Mesenchymal stem cell (in vitro differentiated cells and primary cell): ENCODE data around the gene FBXO27.
"Not testable (repeated sequence)": the region's sequence is repeated elsewhere in the genome, so short reads cannot be mapped to it uniquely, and the experiment has no call there.

ENCODE experiments used
- DNase-seq: peaks from one replicate; pipeline ENCODE4 v3.0.0-alpha.2; 2013
- H2AFZ ChIP-seq: one replicate; pipeline ENCODE4 v1.6.1; 2013; ENCODE audit warnings: low read depth, mild to moderate bottlenecking, control low read depth, inconsistent platforms, low read length, moderate library complexity
- H2AK5ac ChIP-seq: 2 replicates; pipeline ENCODE4 v1.6.1; 2013; ENCODE audit warnings: low read length, moderate library complexity, mild to moderate bottlenecking, inconsistent platforms; ENCODE audit not compliant: severe bottlenecking
- H2BK120ac ChIP-seq: one replicate; pipeline ENCODE4 v1.6.1; 2013; ENCODE audit warnings: low read depth, mild to moderate bottlenecking, inconsistent platforms, low read length, moderate library complexity
- H2BK12ac ChIP-seq, 2 experiments: one replicate each; pipeline ENCODE4 v1.6.1; 2013; ENCODE audit warnings: inconsistent platforms in 2 of 2, low read length in 2 of 2, mild to moderate bottlenecking in 2 of 2, moderate library complexity in 2 of 2, control low read depth in 1 of 2
- H2BK15ac ChIP-seq: one replicate; pipeline ENCODE4 v1.6.1; 2013; ENCODE audit warnings: mild to moderate bottlenecking, low read depth, inconsistent platforms; ENCODE audit not compliant: poor library complexity, severe bottlenecking
- H2BK5ac ChIP-seq: 2 replicates; pipeline ENCODE4 v1.6.1; 2013; ENCODE audit warnings: low read depth, mild to moderate bottlenecking, low read length, control low read depth, inconsistent platforms; ENCODE audit not compliant: poor library complexity, severe bottlenecking
- H3K14ac ChIP-seq, 2 experiments: one replicate each; pipeline ENCODE4 v1.6.1; 2013; ENCODE audit warnings: inconsistent platforms in 2 of 2, low read length in 2 of 2, control low read depth in 1 of 2, mild to moderate bottlenecking in 1 of 2, moderate library complexity in 1 of 2
- H3K18ac ChIP-seq, 2 experiments: one replicate each; pipeline ENCODE4 v1.6.1; 2013; ENCODE audit warnings: inconsistent platforms in 2 of 2, low read length in 2 of 2, control low read depth in 1 of 2, low read depth in 1 of 2, mild to moderate bottlenecking in 1 of 2
- H3K23ac ChIP-seq, 2 experiments: one replicate each; pipeline ENCODE4 v1.6.1; 2013; ENCODE audit warnings: inconsistent platforms in 2 of 2, low read length in 2 of 2, mild to moderate bottlenecking in 2 of 2, moderate library complexity in 2 of 2, control low read depth in 1 of 2
- H3K27ac ChIP-seq: 2 replicates; pipeline ENCODE4 v1.5.1; 2013; ENCODE audit warnings: mild to moderate bottlenecking, moderate library complexity, low read length, control low read depth, inconsistent platforms; ENCODE audit not compliant: poor library complexity, severe bottlenecking
- H3K27me3 ChIP-seq, 2 experiments: 2 replicates each; pipeline versions ENCODE4 v1.6.1 to v1.7.0; 2013; ENCODE audit warnings: low read length in 2 of 2, mild to moderate bottlenecking in 2 of 2, moderate library complexity in 2 of 2, control low read depth in 1 of 2, inconsistent platforms in 1 of 2; ENCODE audit not compliant: control insufficient read depth in 1 of 2, insufficient read depth in 1 of 2
- H3K36me3 ChIP-seq, 2 experiments: 2 replicates each; pipeline versions ENCODE4 v1.6.1 to v1.7.0; 2013; ENCODE audit warnings: low read length in 2 of 2, control low read depth in 1 of 2, inconsistent platforms in 1 of 2, low read depth in 1 of 2, mild to moderate bottlenecking in 1 of 2; ENCODE audit not compliant: insufficient read depth in 2 of 2, control insufficient read depth in 1 of 2
- H3K4ac ChIP-seq, 2 experiments: one replicate each; pipeline ENCODE4 v1.6.1; 2013; ENCODE audit warnings: inconsistent platforms in 2 of 2, low read length in 2 of 2, mild to moderate bottlenecking in 2 of 2, moderate library complexity in 2 of 2, control low read depth in 1 of 2, low read depth in 1 of 2
- H3K4me1 ChIP-seq: 2 replicates; pipeline ENCODE4 v1.6.1; 2013; ENCODE audit warnings: low read depth, low read length, control low read depth; ENCODE audit not compliant: control insufficient read depth, insufficient read depth
- H3K4me2 ChIP-seq: 2 replicates; pipeline ENCODE4 v1.6.1; 2013; ENCODE audit warnings: low read length, mild to moderate bottlenecking, inconsistent platforms; ENCODE audit not compliant: poor library complexity, severe bottlenecking
- H3K4me3 ChIP-seq, 2 experiments: 2 replicates each; pipeline versions ENCODE4 v1.5.1 to v1.7.0; 2013; ENCODE audit warnings: low read length in 2 of 2, mild to moderate bottlenecking in 2 of 2, control low read depth in 1 of 2, low read depth in 1 of 2; ENCODE audit not compliant: insufficient read depth in 1 of 2
- H3K79me1 ChIP-seq: replicated peaks from 2 replicates; pipeline ENCODE4 v1.6.1; 2013; ENCODE audit warnings: mild to moderate bottlenecking, control low read depth, low read length, inconsistent platforms; ENCODE audit not compliant: poor library complexity, severe bottlenecking
- H3K9ac ChIP-seq: 2 replicates; pipeline ENCODE4 v1.7.0; 2013; ENCODE audit warnings: mild to moderate bottlenecking, low read length, moderate library complexity
- H3K9me3 ChIP-seq: 2 replicates; pipeline ENCODE4 v1.7.0; 2013; ENCODE audit warnings: mild to moderate bottlenecking, low read length; ENCODE audit not compliant: control insufficient read depth
- H4K8ac ChIP-seq: one replicate; pipeline ENCODE4 v1.6.1; 2013; ENCODE audit warnings: inconsistent platforms, mild to moderate bottlenecking, low read length, moderate library complexity
- H4K91ac ChIP-seq: one replicate; pipeline ENCODE4 v1.6.1; 2013; ENCODE audit warnings: mild to moderate bottlenecking, low read length, inconsistent platforms
- WGBS: methylation state at CpG from one replicate; pipeline ENCODE4 v1.1.7; 2013; ENCODE audit warnings: mixed read lengths; 5-methylcytosine and 5-hydroxymethylcytosine counted together

FBXO27 gene

GRCh38 chr19:38993271-38993670, 39.1 kb downstream of the FBXO27 start:
- no peak overlapping the region for H3K4me3 ChIP-seq
- H2AFZ ChIP-seq = no peak overlapping the region
- no peak overlapping the region for H3K23ac ChIP-seq
- H3K9me3 ChIP-seq = no peaks in the 10 kb centered on the region
- peaks cover 13% of the 10 kb centered on the region for H3K4me1 ChIP-seq
- no peak overlapping the region for H4K91ac ChIP-seq
- peak overlapping the region; percentile 20 for H3K9ac ChIP-seq
- peak overlapping the region in 1 of 2 experiments; percentile 11 for H3K14ac ChIP-seq
- H3K4ac ChIP-seq = no peak overlapping the region
- H3K18ac ChIP-seq = no peak overlapping the region
- no peak overlapping the region for H2AK5ac ChIP-seq
- H2BK15ac ChIP-seq = no peak overlapping the region
- H3K79me1 ChIP-seq = no peaks in the 10 kb centered on the region
- H3K4me2 ChIP-seq = no peak overlapping the region
- no peaks in the 10 kb centered on the region for H3K27me3 ChIP-seq
- H2BK5ac ChIP-seq = no peak overlapping the region
- no peak overlapping the region for H3K27ac ChIP-seq
- H2BK12ac ChIP-seq = no peak overlapping the region
- peak overlapping the region; percentile 42 for H2BK120ac ChIP-seq
- H3K36me3 ChIP-seq = no peaks in the 10 kb centered on the region
- peak; percentile 55 for DNase-seq
- H4K8ac ChIP-seq = peak overlapping the region; percentile 30
- 41% methylated on average over 3 of the region's 3 CpGs for WGBS

- Histone ChIP-seq H4K8ac (no peak overlapping the region), H3K36me3 (no peaks in the 10 kb centered on the region)
- WGBS = 86% methylated on average over 13 of the region's 13 CpGs
Observed at GRCh38 chr19:38990949-38991697, 41.2 kb downstream of the FBXO27 start.

GRCh38 chr19:38989614-38990013, 42.7 kb downstream of the FBXO27 start:
- not testable (repeated sequence) for H3K4ac ChIP-seq, H3K23ac ChIP-seq, H3K14ac ChIP-seq, H3K9ac ChIP-seq, H2AK5ac ChIP-seq, H3K27ac ChIP-seq, H3K27me3 ChIP-seq, H3K4me3 ChIP-seq, H4K91ac ChIP-seq, H2AFZ ChIP-seq, H3K18ac ChIP-seq, H4K8ac ChIP-seq, DNase-seq, H3K9me3 ChIP-seq, H2BK12ac ChIP-seq, H3K79me1 ChIP-seq, H3K4me2 ChIP-seq, H2BK120ac ChIP-seq, H2BK15ac ChIP-seq, H3K36me3 ChIP-seq, H2BK5ac ChIP-seq
- WGBS = 67% methylated on average over 1 of the region's 1 CpG
- H3K4me1 ChIP-seq = peaks cover 13% of the 10 kb centered on the region

More at GRCh38 chr19:38990949-38991697, 41.2 kb downstream of the FBXO27 start:
- H3K9ac ChIP-seq = no peak overlapping the region
- H3K23ac ChIP-seq = no peak overlapping the region
- no peaks in the 10 kb centered on the region for H3K9me3 ChIP-seq
- H2BK120ac ChIP-seq = no peak overlapping the region
- no peak for DNase-seq
- no peak overlapping the region for H3K27ac ChIP-seq
- no peak overlapping the region for H3K4me3 ChIP-seq
- H3K14ac ChIP-seq = no peak overlapping the region
- no peak overlapping the region for H2BK5ac ChIP-seq
- H2AK5ac ChIP-seq = no peak overlapping the region
- H3K27me3 ChIP-seq = no peaks in the 10 kb centered on the region
- no peak overlapping the region for H2AFZ ChIP-seq
- no peak overlapping the region for H3K4me2 ChIP-seq
- H3K4me1 ChIP-seq = peaks cover 13% of the 10 kb centered on the region
- no peak overlapping the region for H4K91ac ChIP-seq
- no peak overlapping the region for H3K18ac ChIP-seq
- H2BK15ac ChIP-seq = no peak overlapping the region
- no peaks in the 10 kb centered on the region for H3K79me1 ChIP-seq
- H3K4ac ChIP-seq = no peak overlapping the region
- H2BK12ac ChIP-seq = no peak overlapping the region

- Histone ChIP-seq H3K18ac (no peak overlapping the region), H3K9me3 (peaks cover 6% of the 10 kb centered on the region), H2AK5ac (no peak overlapping the region), H3K79me1 (no peaks in the 10 kb centered on the region), H3K14ac (no peak overlapping the region), H3K4me3 (no peak overlapping the region), H3K4me1 (peaks cover 13% of the 10 kb centered on the region), H3K36me3 (no peaks in the 10 kb centered on the region), H3K27me3 (peaks cover 0 to 4% of the 10 kb centered on the region in 2 experiments), H2BK5ac (no peak overlapping the region), H3K27ac (peak overlapping the region; percentile 17), H2BK120ac (no peak overlapping the region), H3K4ac (no peak overlapping the region), H3K4me2 (peak overlapping the region; percentile 10), H4K8ac (no peak overlapping the region), H3K9ac (no peak overlapping the region), H2AFZ (no peak overlapping the region), H2BK15ac (no peak overlapping the region), H2BK12ac (no peak overlapping the region), H3K23ac (no peak overlapping the region), H4K91ac (no peak overlapping the region)
- WGBS = 31% methylated on average over 11 of the region's 12 CpGs
- DNase-seq = no peak
Observed at GRCh38 chr19:38989066-38989605, 43.2 kb downstream of the FBXO27 start.
